T-helper 2 cell treated with Interferon-gamma antibody and Interleukin-4, amounts not matched to agents 100 ng/mL and 5 ng/mL, for 36 hours (primary cell): ENCODE data around the gene TECTA. TPM values are rescaled to one million over a fixed set of nuclear protein-coding genes. Genes with fewer than 3 reads are reported as not detected.
"Not testable (repeated sequence)": the region's sequence is repeated elsewhere in the genome, so short reads cannot be mapped to it uniquely, and the experiment has no call there.

ENCODE experiments used
- intact Hi-C: fragments of 100-400 bp; cut with micrococcal nuclease; formaldehyde crosslinking; loops from one replicate; pipeline ENCODE4 v1.15.1; 2023
- total RNA-seq: library from RNA; stranded (reverse); gene quantifications from 2 replicates; pipeline ENCODE4 v1.2.3, GENCODE V29; 2022

TECTA gene
- total RNA-seq, 1 donor from 2014 or later: 0.18 TPM

DNA sequence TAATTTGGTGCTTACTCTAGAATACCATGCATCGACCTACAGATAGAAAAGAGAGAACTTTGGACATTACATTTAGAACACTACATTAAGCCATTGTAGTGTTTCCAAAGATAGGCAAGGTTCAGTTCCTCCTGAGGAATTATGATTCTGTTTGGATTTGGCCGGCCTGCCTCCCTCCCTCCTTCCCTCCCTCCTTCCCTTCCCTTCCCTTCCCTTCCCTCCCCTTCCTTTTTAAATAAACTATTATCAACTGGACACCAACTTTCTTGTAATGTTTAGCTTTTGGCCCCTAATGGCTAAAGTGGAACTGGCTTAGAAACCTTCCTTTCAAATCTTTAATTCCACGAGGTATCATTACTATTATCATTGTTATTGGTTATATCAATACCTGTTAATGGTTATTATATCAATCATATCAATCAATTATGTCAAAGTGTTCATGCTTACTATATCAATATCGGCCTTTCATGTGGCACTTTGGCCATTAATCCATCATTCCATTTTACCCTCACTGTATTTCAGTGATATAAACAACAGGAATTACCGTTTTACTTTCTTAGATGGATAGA is 60.4 kb downstream of the TECTA start:
- intact Hi-C loops: no loop called here

DNA sequence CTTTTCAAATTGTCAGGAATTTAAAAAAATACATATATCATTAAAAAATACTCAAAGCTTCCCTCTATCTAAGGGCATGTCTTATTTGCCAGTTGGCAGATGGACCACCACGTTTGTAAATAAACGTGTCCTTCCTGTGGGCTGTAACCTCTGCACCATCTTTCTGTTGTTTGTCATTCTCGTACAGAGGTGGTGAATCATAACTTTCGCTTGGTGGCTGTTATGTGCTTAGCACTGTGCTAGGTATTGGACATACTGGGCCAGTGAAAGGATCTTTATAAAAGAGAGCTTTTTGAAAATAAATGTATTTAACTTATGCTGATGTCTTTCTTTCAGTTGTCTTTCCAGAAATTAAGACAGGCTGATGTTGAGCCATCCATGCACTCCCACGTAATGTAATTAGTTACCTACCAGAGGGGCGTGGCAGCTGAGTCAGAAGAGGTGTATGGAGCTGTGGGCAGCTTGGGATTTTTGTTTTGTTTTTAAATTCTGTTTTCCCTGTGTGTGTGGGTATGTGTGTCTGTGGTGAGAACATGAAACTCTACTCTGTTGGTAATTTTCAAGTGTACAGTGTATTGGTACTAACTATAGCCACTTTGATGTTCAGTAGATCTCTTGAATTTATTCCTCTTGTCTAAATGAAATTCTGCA is 62.7 kb downstream of the TECTA start:
- intact Hi-C loops: no loop called here

DNA sequence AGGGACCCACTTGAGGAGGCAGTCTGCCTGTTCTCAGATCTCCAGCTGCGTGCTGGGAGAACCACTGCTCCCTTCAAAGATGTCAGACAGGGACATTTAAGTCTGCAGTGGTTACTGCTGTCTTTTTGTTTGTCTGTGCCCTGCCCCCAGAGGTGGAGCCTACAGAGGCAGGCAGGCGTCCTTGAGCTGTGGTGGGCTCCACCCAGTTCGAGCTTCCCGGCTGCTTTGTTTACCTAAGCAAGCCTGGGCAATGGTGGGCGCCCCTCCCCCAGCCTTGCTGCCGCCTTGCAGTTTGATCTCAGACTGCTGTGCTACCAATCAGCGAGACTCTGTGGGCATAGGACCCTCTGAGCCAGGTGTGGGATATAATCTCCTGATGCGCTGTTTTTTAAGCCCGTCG is 76.6 kb downstream of the TECTA start:
- intact Hi-C loops: not testable (repeated sequence)

DNA sequence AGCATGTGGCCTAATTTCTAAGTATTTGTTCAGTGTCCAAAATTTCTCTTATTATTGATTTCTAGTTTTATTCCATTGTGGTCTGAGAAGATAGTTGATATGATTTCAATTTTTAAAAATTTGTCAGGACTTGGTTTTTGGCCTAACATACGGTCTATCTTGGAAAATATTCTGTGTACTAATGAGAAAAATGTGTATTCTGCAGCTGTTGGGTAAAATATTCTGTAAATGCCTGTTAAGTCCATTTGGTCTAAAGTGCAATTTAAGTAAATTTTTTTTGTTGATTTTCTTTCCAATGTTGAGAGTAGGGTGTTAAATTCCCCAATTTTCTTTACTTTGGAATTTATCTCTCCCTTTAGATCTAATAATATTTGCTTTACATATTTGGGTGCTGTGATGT is 78.3 kb downstream of the TECTA start:
- intact Hi-C loops: no loop called here

DNA sequence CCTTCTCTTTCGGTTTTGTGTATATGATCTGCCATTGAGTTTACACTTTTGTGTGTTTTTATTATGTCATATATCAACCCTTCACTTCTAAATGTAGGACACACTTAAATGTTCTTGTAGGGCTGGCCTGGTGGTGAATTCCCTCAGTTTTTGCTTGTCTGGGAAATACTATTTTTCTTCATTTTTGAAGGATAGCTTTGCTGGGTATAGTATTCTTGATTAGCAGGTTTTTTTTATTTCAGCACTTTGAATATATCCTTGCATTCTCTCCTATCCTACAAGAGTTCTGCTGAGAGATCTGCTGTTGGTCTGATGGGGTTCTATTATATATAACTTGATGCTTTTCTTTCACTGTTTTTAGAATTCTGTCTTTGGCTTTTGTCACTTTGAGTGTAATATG is 79.1 kb downstream of the TECTA start:
- intact Hi-C loops: no loop called here

DNA sequence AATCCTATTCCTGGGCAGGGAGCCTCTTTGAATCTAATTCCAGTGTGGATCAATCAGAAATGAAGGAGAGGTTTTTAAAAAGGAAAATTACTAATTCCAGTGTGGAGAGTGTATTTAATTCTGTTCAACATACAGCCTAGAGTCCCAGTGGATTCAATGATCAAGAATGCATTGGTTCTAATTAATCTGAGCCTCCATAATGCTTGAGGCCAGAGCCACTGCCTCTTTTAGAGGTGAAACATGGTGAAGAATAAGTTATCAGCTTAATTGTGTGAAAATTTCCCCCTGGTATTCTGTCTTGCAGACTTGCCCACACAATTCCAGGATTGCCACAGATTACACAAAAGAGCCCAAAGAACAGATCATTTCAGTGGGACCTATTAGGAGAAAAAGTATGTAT is 87.7 kb downstream of the TECTA start:
- intact Hi-C loops: no loop called here

DNA sequence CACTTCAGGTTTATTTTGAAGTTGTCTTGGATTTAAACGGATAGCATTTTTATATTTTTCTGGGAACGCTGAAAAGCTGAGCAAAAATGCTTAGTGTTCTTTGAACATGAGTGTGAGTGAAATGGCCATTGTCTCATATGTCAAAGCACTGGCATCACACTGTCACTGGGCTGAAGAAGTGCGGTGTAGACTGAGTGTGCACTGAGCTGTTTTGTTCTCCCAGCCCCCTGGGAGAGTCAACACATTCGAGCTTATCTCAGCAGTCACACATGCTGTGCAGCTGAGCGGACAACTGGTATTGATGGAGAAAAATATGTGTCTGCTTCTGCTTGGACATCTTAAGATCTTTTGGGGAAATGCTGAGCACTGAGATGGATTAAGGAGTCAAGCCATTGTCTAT is 90.8 kb downstream of the TECTA start:
- intact Hi-C loops: loop anchor here (5.0 kb wide), 1 partner anchor 265 kb away; no protein-coding TSS in a partner anchor

DNA sequence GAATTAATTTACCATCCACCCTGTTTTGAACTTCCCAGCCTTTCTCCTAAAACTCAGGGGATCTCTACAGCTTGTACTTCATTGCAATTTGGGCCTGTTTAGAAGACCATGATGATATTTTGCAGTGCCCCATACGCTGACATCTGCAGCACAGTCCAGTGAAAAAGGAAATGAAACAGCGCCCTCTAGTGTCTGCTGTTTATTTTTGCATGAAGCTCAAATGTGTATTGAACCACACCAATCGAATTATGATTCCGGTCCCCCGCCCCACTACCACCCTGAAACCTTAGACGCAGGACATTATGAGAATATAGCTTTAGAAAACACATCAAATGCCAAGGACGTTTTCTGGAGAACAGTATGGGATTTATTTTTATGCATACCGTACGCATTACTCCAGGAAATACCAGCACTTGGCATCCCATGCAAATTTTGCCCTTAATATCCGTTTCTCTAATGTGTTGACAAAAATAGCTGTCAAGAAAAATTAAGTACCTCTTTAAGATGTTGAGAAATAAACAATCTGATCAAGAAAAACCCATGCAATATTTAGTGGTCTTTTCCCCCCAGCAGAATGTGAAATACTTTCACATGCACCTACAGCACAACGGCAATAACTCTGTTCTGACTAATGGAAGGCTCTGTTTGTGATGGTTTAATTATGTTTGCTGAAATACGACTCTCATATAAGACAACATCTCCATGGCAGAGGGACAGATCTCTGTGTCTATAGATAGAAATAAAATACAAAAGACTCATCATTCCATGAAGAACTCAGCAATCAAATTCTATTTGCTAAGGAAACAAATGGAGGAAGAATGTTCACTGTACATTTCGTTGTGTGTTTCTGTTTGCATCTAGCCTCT is 93.9 kb downstream of the TECTA start:
- intact Hi-C loops: loop anchor here (5.0 kb wide), 1 partner anchor 268 kb away; no protein-coding TSS in a partner anchor

DNA sequence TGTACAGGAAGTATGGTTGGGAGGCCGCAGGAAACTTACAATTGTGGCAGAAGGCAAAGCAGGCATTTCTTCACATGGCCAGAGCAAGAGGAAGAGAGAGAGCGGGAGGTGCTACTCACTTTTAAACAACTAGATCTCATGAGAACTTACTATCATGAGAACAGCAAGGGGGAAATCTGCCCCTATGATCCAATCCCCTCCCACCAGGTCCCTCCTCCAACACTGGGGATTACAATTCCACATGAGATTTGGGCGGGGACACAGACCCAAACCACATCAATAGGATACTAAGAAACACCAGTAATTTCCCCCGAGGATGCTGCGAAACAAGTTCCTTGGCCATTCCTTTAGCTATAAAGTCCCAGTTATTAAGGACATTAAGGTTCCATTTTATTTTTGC is 97.4 kb downstream of the TECTA start:
- intact Hi-C loops: no loop called here

DNA sequence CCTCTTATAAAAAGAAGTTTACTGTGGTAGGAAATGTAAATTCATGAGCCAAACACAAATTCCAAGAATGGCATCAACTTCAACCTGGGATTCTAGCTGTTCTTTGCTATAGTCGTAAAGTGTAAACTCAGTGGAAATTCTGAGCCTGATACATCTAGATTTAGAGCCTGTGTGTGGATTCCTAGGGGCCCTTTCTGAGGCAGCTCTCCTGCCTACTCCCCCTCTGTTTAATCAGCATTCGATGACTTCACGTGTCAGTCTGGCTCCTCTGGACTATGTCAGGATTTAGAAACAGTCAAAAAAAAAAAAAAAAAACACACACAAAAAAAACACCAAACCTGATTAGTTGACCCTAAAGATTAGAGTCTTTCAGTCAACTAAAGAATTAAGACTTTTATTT is 98.5 kb downstream of the TECTA start:
- intact Hi-C loops: no loop called here

DNA sequence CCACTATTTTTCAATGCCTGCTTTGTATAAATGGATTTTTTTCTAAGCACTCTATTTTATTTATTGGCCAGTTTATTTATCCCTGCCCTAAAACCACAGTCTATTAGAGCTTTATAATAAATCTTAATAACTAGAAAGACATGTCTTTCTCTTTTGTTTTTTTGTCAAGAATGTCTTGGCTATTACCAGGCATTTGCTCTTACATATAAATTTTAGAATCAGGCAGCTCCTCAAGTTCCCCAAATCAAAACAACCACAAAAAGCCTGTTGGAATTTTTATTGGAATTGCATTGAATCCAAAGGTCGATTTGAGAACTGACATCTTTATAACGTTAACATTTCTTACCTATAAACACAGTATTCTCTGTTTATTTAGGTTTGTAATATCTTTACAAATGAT is 105.8 kb downstream of the TECTA start:
- intact Hi-C loops: no loop called here

DNA sequence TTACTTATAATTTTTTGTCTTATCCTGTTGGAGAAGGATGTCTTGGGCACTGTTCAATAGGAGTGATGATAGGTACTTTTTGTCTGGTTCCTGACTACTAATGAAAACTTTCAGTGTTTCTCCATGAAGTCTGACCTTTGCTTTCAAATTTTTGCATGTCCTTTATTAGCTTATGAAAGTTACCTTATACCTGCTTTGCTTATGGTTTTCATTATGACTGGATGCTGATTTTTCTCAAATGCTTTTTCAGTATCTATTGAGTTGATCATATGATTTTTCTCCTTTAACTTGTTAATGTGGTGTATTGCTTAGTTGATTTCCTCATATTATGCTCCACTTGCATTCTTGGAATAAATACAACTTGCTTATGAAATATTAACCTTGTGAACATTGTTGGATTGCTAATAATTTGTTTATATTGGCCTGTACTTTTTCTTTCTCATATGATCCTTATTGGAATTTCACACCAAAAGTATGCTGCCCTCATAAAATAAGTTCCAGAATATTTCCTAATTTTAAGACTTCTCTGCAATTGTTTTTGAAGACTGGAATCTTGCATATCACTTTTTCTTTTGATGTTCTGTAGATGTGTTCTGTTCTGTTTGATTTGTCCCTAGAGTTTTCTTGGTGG is 106.6 kb downstream of the TECTA start:
- intact Hi-C loops: no loop called here

DNA sequence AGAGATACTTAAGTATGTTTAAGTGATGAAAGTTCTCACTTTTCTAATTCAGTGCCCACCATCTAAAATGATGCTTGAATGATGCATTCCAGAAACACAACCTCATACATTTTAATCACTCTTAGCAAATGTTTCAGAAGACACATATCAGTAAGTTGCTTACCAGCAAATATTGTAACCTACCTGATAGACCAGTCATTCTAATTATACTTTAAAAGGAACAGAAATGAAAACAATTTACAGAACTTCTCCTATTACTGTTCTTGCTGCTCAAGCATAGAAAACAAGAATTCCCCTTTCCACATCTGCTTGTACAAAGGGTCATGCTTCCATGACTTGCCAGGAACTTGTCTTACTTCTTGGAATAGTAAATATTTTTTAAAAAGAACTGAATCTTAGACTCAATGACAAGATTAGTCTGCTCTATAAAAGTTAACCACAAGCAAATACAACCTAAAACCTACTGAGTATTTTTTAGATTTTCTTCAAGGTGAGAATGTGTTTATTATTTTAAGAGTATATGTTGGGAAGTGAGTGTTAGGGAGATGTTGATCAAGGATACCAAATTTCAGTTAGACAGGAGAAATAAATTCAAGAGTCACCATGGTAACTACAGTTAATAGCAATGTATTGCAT is 109.5 kb downstream of the TECTA start:
- intact Hi-C loops: no loop called here

DNA sequence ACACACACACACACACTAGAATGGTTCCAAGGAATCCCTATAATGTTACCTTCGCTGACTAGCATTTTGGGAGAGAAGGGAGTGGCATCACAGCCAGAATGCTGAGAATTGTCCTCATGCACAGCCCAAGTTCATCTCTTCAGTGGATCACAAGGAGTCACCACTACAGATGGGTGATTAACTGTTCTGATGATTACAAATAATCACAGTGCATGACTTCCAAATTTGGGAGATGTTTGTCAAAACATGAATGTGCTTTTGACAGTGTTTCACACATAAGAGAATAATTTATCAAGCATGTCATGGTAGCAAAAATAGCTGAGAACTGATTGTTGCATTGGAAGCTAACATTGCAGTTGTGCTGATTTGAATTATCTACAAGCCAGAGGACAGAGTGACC is 110.6 kb downstream of the TECTA start:
- intact Hi-C loops: no loop called here

DNA sequence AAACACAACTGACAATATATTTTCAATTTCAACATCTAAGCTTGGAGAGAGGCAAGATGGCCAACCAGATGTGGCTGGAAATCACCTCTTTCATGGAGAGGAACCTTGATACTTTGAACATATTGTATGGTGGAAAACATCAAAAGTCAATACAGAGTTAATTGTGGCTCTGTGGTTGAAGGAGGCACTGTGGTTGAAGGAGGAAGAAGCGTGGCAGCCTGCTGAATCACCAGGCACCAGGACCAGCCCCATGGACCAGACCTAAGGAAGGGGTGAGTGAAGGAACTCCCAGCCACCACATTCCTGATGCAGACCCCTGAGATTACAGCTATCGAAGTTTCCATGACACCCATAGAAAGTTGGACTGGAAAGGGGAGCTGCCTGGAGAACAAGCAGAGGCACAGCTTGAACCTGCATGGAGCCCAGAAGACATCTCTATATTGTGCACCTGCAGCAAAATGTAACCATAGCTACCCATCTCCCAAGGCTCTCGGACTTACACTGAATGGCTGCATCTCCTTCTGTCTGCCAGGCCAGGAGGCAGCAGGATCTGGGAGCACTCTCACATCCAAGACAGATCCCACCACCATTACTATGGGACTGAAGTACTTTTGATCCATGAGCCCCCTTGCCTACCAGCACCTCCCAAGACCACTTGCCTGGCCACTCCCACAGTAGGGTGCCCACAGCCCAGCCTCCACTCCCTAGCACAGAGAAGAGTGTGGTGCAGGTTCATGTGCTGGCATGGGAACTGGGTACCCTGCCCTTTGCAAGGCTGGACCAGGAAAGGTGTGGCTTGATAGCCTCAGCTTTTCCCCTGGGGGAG is 111.7 kb downstream of the TECTA start:
- intact Hi-C loops: no loop called here

DNA sequence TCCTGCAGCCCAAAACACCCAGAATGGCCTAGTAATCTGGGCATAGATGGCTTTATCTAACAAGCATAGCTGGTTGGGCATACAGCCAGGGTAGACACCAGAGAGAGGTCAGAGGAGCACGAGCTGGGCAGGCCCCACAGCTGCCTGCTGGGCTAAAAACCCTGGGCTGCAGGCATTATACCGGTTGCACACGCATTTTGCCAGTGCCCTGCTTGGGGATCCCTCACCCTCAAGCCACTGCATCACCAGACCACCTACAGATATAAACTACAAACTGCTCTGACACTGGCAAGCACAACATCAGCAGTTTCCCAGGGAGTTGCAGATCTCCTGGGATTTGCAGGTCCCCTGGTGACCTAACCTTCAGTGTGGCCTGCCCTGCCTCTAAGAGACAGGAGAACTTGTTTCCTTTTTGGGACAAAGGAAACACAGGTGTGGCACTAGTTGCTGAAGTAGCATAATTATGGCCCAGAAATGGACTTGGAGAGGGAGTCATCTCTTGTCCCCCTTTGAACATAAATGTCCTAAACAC is 112.4 kb downstream of the TECTA start:
- intact Hi-C loops: no loop called here

DNA sequence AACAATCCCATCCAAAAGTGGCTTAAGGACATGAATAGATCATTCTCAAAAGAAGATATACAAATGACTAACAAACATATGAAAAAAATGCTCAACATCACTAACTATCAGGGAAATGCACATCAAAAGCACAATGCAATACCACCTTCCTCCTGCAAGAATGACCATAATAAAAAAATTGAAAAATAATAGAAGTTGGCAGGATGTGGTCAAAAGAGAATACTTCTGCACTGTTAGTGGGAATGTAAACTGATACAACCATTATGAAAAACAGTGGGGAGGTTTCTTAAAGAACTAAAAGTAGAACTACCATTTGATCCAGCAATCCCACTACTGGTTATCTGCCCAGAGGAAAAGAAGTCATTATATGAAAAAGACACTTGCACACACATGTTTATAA is 113.8 kb downstream of the TECTA start:
- intact Hi-C loops: no loop called here

DNA sequence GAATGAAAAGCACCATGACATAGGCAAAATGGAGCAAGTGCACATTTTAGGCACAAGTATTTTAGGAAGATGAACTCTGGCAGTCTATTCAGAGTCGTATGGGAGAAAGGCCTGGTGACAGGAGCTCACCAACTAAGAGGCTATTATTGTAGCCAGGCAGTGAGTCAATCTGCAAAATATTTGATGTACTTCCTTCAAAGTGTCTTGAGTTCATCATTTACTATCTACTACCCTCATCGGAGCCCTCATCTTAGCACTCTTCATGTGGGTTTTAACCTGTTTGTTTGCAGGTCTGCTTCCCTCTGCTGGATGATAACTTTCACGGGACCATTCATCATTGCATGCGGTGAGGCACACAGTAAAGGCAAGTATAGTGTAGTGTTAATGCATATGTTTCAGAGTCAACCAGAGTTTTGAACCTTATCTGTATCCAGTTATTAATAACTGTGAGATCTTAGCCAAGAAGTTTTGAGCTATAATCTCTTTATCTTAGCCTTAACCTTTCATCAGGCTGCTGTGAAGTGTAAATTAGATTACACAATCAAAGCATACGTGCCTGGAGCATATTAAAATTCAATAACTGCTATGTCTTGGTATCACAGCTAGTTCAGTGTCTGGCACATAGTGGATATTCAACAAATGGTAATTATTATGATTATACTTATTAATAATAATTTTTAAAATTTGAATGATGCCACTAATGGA is 120.6 kb downstream of the TECTA start:
- intact Hi-C loops: no loop called here

DNA sequence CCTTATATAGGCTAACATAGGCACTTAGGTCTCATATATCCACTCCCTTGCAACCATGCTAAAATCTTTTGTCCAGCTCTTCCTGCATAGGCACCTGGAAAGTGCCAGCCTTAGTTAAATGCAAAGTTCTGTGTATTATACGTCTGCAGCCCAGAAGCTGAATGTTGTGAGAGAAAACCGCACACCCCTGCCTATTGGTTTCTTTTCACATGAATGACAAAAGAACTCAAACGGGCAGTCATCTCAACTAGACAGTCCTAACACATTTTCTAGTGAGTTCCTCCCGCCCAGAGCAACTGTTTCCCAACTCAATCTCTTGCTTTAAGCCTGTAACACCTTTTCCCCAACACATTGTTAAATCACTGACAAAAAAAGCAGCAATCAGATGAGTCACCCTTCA is 122.1 kb downstream of the TECTA start:
- intact Hi-C loops: no loop called here

DNA sequence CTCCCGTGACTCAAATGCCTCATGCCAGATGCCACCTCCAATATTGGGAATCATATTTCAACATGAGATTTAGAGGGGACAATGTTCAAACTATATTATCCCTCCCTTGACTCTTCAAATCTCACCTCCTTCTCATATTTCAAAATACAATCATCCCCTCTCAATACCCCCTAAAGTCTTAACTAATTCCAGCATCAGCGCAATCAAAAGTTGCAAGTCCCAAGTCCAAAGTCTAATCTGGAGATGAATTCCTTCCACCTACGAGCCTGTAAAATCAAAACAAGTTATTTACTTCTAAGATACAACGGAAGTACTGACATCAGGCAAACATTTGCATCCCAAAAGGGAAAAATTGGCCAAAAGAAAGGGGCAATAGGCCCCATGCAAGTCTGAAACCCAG is 124.3 kb downstream of the TECTA start:
- intact Hi-C loops: no loop called here
